ENCODE data around the gene FRMPD4.

Gene FRMPD4

GRCh38 chrX:12367254-12367653 lies 229.0 kb downstream of the FRMPD4 start:
- DNase-seq (ENCODE audit: low read depth in 2 of 2) = no peak

GRCh38 chrX:12370497-12370986 lies 232.3 kb downstream of the FRMPD4 start:
- DNase-seq (ENCODE audit: low read depth in 2 of 2) = no peak

DNA sequence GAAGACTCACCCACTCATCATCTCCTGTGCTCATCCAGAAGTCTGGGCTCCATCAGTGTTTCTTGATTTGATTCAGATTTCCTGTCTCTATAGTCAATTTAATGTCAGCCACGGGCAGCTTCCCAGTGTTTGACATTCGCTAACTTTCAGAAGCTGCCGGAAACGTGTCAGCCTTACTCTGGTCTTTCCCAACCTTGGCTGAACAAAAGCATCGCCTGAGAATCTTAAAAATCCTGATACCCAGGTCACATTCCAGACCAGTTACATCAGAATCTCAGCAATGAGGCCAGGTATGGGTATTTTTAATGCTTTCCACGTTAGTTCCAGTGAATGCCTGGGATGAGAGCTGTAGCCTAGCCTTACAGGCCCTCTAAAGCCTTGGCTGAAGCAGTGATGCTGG lies 233.8 kb downstream of the FRMPD4 start:
- no peak for DNase-seq (ENCODE audit: low read depth in 2 of 2)

DNA sequence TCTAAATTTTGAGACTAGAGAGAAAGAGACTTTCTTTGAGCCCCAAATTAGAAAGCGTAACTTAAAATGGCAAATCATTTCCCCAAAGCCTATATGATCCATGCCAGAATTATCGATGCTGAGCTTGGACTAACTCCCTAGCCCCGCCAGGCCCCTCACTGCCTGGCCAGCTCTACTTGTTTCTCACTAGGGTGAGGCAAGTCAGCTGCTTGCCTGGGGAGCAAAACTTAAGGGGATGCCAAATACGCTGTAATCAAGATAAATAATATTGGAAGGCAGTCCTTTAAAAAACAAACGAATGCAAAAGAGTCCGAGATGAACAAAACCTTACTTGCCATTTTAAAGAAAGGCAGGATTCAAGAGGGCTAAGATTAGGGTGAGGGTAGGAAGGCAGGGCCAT lies 236.0 kb downstream of the FRMPD4 start:
- no peak for DNase-seq (ENCODE audit: low read depth in 2 of 2)

DNA sequence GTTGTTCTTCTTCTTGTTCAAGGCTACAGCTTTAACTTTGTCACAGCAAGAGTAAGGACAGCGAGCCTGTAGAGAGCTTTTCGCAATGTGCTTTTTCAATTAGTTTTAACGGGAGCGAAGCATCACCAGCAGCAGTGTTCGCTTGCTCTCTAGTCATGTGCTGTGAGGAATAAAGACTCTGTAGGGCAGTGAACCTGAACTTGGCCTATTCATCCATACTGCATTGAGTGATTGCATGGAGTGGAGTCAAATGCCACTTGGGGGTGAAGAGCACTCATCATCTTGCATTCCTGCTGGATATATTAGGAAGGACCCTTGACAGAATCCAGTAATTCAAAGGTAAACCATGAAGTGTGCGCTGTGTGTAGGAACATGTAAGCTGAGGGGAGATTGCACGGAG lies 240.0 kb downstream of the FRMPD4 start:
- no peak for DNase-seq (ENCODE audit: low read depth in 2 of 2)

- DNase-seq (ENCODE audit: low read depth in 2 of 2) = no peak
These were observed 240.4 kb downstream of the FRMPD4 start for GRCh38 chrX:12378706-12379105.

DNA sequence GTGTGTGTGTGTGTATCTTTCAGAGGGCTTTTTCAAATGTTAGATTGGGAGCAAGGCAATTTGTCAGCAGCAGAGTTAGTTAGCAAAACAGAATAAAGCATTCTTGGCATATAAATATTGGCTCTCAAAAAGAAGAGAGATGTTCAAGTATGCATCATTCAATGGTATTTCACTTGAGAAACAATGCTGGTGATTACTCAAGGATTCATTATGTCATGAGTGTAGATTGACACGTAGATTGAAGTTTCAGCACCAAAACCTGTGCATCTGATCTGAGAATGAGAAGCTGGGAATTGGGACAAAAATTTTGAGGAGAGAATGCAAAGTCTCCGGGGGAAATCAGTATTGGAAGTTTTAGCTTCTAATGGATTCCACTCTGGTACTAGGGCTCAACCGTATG lies 241.4 kb downstream of the FRMPD4 start:
- no peak for DNase-seq (ENCODE audit: low read depth in 2 of 2)

DNA sequence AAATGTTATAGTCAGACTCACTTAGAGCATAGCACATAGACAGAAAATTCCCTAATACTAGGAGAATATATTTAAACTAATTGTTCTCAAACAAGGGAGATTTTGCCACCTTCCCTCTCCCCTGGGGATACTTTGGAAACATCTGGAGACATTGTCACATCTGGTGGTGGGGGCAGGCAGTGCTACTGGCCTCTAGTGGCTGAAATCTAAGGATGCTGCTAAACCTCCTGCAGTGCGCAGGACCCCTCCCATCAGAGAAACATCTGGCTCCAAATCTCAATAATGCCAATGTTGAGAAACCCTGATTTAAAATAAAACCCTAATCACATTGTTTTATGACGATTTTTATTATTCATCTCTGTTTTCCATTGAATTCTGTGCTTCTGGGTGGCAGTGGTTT lies 244.9 kb downstream of the FRMPD4 start:
- DNase-seq (ENCODE audit: low read depth in 2 of 2) = no peak

DNA sequence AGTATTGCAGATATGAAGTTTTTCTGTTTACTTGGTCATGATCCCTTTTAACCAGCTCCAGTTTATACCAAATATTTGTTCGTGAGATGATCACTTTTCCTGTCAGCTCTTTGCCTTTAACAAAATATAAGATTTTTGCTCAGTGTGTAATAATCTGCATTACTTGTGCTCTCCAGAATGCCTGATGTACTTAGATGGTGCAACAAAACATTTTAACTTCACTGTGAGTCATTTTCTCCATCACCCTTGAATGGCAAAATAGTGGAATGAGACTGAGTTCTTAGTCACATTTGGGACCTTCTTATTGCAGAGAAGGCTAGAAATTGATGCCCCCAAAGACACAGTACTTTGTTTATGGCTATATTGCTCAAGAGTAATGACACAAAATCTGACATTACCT lies 252.0 kb downstream of the FRMPD4 start:
- DNase-seq (ENCODE audit: low read depth in 2 of 2) = no peak

DNA sequence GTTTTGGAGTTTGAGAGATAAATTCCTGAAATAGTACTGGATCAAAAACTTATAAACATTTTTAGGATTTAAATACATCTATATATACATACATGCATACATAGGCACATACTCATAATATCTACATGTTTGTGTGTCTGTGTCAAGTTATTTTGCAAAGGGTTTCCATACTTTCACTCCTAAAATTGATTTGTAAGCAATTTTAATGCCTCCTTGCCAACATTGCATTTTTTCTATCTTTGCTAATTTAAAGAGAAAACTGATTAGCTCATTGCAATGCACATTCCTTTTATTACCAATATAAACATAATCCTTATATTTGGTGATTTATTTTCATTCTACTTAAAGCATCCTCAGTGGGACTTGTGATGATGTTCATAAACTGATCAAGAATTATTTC lies 258.3 kb downstream of the FRMPD4 start:
- DNase-seq (ENCODE audit: low read depth in 2 of 2) = no peak

DNA sequence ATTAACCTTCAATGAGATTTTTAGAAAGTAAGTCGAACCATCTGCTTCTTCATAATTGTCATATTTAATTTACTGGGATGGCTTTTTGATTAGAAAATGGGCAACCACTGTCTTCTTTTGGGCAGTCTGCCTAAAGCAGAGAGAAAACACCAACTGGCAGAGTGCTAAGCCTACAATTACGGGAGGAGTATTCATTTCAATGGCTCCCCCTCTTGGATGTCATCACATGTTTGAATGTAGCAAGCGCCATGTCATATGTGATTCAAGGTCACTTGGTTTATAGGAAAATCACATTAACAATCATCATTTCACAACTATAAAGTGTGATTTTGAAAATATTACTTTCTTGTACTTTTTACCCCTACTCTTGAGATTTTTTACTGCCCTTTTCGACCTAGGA lies 261.9 kb downstream of the FRMPD4 start:
- DNase-seq (ENCODE audit: low read depth in 2 of 2) = no peak

GRCh38 chrX:12401252-12401651 lies 263.0 kb downstream of the FRMPD4 start:
- DNase-seq (ENCODE audit: low read depth in 2 of 2) = no peak

- DNase-seq (ENCODE audit: low read depth in 2 of 2) = no peak
These were observed 265.3 kb downstream of the FRMPD4 start for GRCh38 chrX:12403474-12404082.

GRCh38 chrX:12405306-12405705 lies 267.0 kb downstream of the FRMPD4 start:
- no peak for DNase-seq (ENCODE audit: low read depth in 2 of 2)

- no peak for DNase-seq (ENCODE audit: low read depth in 2 of 2)
These were observed 272.2 kb downstream of the FRMPD4 start for GRCh38 chrX:12410523-12410922.

GRCh38 chrX:12411831-12412230 lies 273.6 kb downstream of the FRMPD4 start:
- no peak for DNase-seq (ENCODE audit: low read depth in 2 of 2)

DNA sequence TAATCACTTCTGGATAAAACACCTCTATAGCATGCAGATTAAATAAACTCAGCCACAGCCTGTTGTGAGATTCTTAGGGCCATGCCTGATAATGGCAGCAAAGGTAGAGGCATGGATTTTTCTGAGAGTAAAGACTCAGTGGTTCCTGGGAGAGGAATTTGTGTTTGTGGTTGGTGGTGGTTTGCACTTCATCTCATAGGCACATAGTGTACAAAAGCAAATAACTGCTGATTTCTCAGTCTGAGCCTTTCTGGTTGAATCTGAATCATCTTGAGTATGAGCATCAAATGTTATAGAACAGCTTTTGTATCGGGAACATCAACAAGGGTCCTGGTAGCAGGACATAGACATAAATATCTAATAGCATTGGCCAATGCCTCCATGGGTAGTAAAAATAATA lies 274.3 kb downstream of the FRMPD4 start:
- DNase-seq (ENCODE audit: low read depth in 2 of 2) = no peak

DNA sequence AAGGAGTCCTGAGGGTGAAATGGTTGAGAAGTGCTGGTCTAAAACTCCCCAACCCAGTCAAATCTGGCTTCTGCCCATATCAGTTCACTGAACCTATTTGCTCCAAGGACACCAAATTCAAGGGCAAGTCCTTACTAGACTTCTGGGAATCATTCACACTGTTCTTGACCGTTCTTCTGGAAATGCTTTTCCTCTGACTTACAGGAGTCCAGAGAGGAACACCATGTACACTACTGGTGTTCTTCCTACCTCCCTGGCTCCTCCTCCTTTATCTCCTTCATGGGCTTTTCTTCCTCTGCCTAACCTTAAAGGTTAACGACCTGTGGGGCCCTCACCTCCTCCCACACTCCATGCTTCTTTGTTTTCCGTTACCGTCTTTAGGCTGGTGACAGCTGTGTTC lies 281.3 kb downstream of the FRMPD4 start:
- no peak for DNase-seq (ENCODE audit: low read depth in 2 of 2)

GRCh38 chrX:12421918-12422317 lies 283.6 kb downstream of the FRMPD4 start:
- no peak for DNase-seq (ENCODE audit: low read depth in 2 of 2)

GRCh38 chrX:12423346-12423745 lies 285.1 kb downstream of the FRMPD4 start:
- no peak for DNase-seq (ENCODE audit: low read depth in 2 of 2)

- no peak for DNase-seq (ENCODE audit: low read depth in 2 of 2)
These were observed 287.2 kb downstream of the FRMPD4 start for GRCh38 chrX:12425496-12425895.

DNA sequence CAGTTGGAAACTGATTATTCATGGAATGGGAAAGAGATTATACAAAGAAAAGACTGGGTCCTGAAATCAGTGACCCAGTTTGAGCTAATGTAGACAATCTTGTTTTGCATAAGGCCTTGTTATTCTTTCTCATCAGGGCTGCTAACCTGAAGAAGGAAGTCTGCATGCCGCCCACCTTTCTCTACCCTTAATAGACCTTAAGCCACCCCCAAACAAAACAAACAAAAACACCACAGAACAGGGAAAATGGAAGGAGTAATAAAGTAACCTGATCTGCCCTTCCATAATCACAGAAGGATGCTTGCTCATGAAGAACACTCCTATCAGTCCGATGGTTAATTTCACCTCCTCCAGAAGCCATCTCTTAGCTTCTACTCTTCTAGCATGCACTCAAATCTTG lies 288.1 kb downstream of the FRMPD4 start:
- no peak for DNase-seq (ENCODE audit: low read depth in 2 of 2)

DNA sequence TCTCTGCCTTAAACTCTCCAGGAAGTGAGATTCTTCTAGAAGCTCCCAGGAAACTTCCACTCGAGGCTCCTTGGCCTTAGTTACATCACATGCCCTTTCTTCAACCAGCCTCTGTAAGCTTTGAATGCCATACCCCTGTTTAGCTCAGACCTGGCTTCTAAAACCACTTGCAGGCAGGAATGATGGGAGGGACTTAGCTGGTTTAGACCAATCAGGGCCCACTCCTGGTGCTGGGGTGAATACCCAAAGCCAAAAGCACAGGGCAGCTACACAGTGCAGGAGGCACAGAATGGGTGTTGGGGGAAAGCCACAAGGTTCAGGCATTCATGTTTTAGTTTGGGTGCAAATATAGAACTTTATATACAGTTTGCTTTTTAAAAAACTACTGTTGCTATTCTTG lies 296.2 kb downstream of the FRMPD4 start:
- no peak for DNase-seq (ENCODE audit: low read depth in 2 of 2)

DNA sequence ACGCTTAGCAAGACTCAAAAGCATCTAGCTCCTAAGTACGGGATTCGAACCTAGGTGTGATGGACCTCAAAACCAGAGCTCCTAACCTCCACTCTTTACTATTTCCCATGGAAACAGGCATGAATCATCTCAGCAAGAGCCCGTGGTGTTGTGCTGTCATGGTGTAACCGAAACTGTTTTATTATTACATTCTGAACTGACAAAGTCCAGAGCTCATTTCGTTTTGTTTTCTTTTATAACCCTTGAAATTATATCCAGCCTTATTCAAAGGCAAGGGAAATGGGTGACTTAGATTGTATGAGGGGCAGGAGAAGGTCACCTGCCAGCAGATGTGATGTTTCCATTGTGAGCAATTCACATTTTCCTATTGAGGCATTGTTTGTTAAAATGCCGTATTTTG lies 301.1 kb downstream of the FRMPD4 start:
- no peak for DNase-seq (ENCODE audit: low read depth in 2 of 2)

Measured in activated CD4-positive, alpha-beta T cell treated with anti-CD3 and anti-CD28 coated beads for 24 hours (primary cell).